Peyer's patch (tissue), 4 donors: ENCODE data around the gene BAG3. TPM values are rescaled to one million over a fixed set of nuclear protein-coding genes. Genes with fewer than 3 reads are reported as not detected.
A peak's percentile ranks its signal among the peaks of the same experiment; 100 is the strongest.

Experiments used
- DNase-seq, 3 donors: peaks; one replicate each; pipeline ENCODE4 v3.0.0-alpha.2; 2017 to 2019
- H3K27ac ChIP-seq, 4 donors: fragments of 200-600 bp; sonication (generic); one replicate each; pipeline ENCODE4 v1.5.1; 2016 to 2019
- H3K27me3 ChIP-seq, 2 donors: fragments of 200-600 bp; sonication (generic); one replicate each; pipeline ENCODE4 v1.5.1; 2019
- H3K36me3 ChIP-seq, 3 donors: fragments of 200-600 bp; sonication (generic); one replicate each; pipeline ENCODE4 v1.5.1; 2016 to 2019
- H3K4me1 ChIP-seq, 4 donors: fragments of 200-600 bp; sonication (generic); one replicate each; pipeline ENCODE4 v1.5.1; 2016 to 2019
- H3K4me3 ChIP-seq, 4 donors: fragments of 200-600 bp; sonication (generic); 1 replicate in 3 of 4; 2 replicates in 1 of 4; pipeline ENCODE4 v1.5.1; 2016 to 2019; ENCODE audit warnings: mild to moderate bottlenecking in 1 of 4
- H3K9me3 ChIP-seq, 4 donors: fragments of 200-600 bp; sonication (generic); one replicate each; pipeline ENCODE4 v1.5.1; 2016 to 2019; ENCODE audit warnings: mild to moderate bottlenecking in 1 of 4
- CTCF ChIP-seq, 6 experiments: fragments of 450-650 bp in 4 of 6; fragments of 200-600 bp in 2 of 6; sonication (generic) in 1 of 6; IDR thresholded peaks; one replicate each; pipeline ENCODE4 v1.5.1; 2017 to 2019; ENCODE audit warnings: antibody characterized with exemption in 6 of 6, mild to moderate bottlenecking in 3 of 6, moderate library complexity in 1 of 6
- POLR2A ChIP-seq, 2 donors: fragments of 450-650 bp; IDR thresholded peaks; one replicate each; pipeline ENCODE4 v1.5.1; 2017; ENCODE audit warnings: antibody characterized with exemption in 2 of 2, mild to moderate bottlenecking in 2 of 2, moderate library complexity in 2 of 2
- total RNA-seq, 4 donors: library from RNA; depleted of rRNA; stranded (reverse); fragments of >200 nt; gene quantifications; one replicate each; pipeline ENCODE4 v1.1.0, GENCODE V29; 2016

The BAG3 gene
- total RNA-seq, 4 donors from 2014 or later: 14.9 to 26.4 (median 19.8) TPM

- TF ChIP-seq CTCF (IDR thresholded peaks at IDR 0.05) (no peak), POLR2A (IDR thresholded peaks at IDR 0.05) (no peak)
- Histone ChIP-seq H3K4me1 (peaks cover 0 to 12% (median 2%) of the 10 kb centered on the region in 4 donors), H3K9me3 (no peaks in the 10 kb centered on the region), H3K27ac (peak overlapping the region; percentile 88 to 97 (median 92)), H3K36me3 (no peaks in the 10 kb centered on the region), H3K4me3 (peak overlapping the region; percentile 72 to 96 (median 85)), H3K27me3 (no peaks in the 10 kb centered on the region)
- DNase-seq: peak in 1 of 3 donors; percentile 42
Measured at GRCh38 chr10:119724593-119725516, 73.7 kb downstream of the BAG3 start.

- no peak for DNase-seq
- peak; percentile 18 to 68 for TF ChIP-seq POLR2A (IDR thresholded peaks at IDR 0.05)
- TF ChIP-seq CTCF (IDR thresholded peaks at IDR 0.05): peak in 1 of 6 experiments; percentile 2
- Histone ChIP-seq H3K27ac (peak overlapping the region; percentile 88 to 97 (median 92)), H3K27me3 (no peaks in the 10 kb centered on the region), H3K36me3 (no peaks in the 10 kb centered on the region), H3K4me3 (peak overlapping the region; percentile 72 to 96 (median 85)), H3K9me3 (no peaks in the 10 kb centered on the region), H3K4me1 (peaks cover 0 to 12% (median 2%) of the 10 kb centered on the region in 4 donors)
Measured at GRCh38 chr10:119725517-119725827, 74.3 kb downstream of the BAG3 start.

GRCh38 chr10:119725828-119726675, 74.9 kb downstream of the BAG3 start, which contains the start of gene INPP5F:
Gene INPP5F, plus strand, starts transcription at chr10:119726050. Its CDS starts 213 bp downstream, at chr10:119726263.
- no peaks in the 10 kb centered on the region for H3K27me3 ChIP-seq
- H3K4me1 ChIP-seq: peaks cover 0 to 12% (median 2%) of the 10 kb centered on the region in 4 donors
- H3K36me3 ChIP-seq: no peaks in the 10 kb centered on the region
- H3K27ac ChIP-seq: peak within 1 kb of the TSS; percentile 88 to 97 (median 92)
- TF ChIP-seq POLR2A (IDR thresholded peaks at IDR 0.05) (peak in 1 of 2 donors; percentile 35), CTCF (IDR thresholded peaks at IDR 0.05) (peak; percentile 9 to 46 (median 37))
- peak; percentile 99 to 100 (median 100) for DNase-seq
- H3K9me3 ChIP-seq: no peaks in the 10 kb centered on the region
- peak within 1 kb of the TSS; percentile 72 to 96 (median 85) for H3K4me3 ChIP-seq

GRCh38 chr10:119726676-119727261, 75.6 kb downstream of the BAG3 start:
- TF ChIP-seq POLR2A (IDR thresholded peaks at IDR 0.05): no peak
- peaks cover 0 to 12% (median 2%) of the 10 kb centered on the region in 4 donors for H3K4me1 ChIP-seq
- H3K27me3 ChIP-seq: no peaks in the 10 kb centered on the region
- H3K27ac ChIP-seq: peak overlapping the region; percentile 88 to 97 (median 92)
- no peaks in the 10 kb centered on the region for H3K36me3 ChIP-seq
- peak overlapping the region; percentile 72 to 96 (median 85) for H3K4me3 ChIP-seq
- DNase-seq: no peak
- H3K9me3 ChIP-seq: no peaks in the 10 kb centered on the region

Other genes with a start within 250 kb of the BAG3 start
- 10 to 100 TPM in 2 of 4 donors, 1 to 10 TPM in 2; 3.9 to 63.5 (median 13.2) TPM for gene RGS10, start 108.7 kb upstream of the BAG3 start, total RNA-seq
- 100 to 1,000 TPM in 1 of 4 donors, 10 to 100 TPM in 3; 58.4 to 103 (median 79.7) TPM for gene TIAL1, start 54.4 kb upstream of the BAG3 start, total RNA-seq
- 10 to 100 TPM in 2 of 4 donors, 1 to 10 TPM in 2; 6.5 to 37.1 (median 10.2) TPM for gene INPP5F, start 74.7 kb downstream of the BAG3 start, total RNA-seq
- gene MCMBP, start 221.5 kb downstream of the BAG3 start, total RNA-seq: 10 to 100 TPM; 24.4 to 38.8 (median 29.8) TPM
- gene SEC23IP, start 241.3 kb downstream of the BAG3 start, total RNA-seq: 10 to 100 TPM; 28.7 to 87.4 (median 41.1) TPM